Fibroblast of skin of abdomen (primary cell): Measurements from ENCODE around the gene ZDHHC14.
"Not testable (repeated sequence)": the region's sequence is repeated elsewhere in the genome, so short reads cannot be mapped to it uniquely, and the experiment has no call there.

Experiments used
- DNase-seq: peaks from one replicate; pipeline ENCODE4 v3.0.0-alpha.2; 2013

Gene ZDHHC14

GRCh38 chr6:157575436-157576145 lies 194.6 kb downstream of the ZDHHC14 start:
- DNase-seq = no peak

GRCh38 chr6:157576991-157577390 lies 196.0 kb downstream of the ZDHHC14 start:
- not testable (repeated sequence) for DNase-seq

- DNase-seq = not testable (repeated sequence)
These were observed 197.5 kb downstream of the ZDHHC14 start for GRCh38 chr6:157578527-157578926.

- no peak for DNase-seq
These were observed 198.6 kb downstream of the ZDHHC14 start for GRCh38 chr6:157579467-157580031.

GRCh38 chr6:157584036-157584435 lies 203.0 kb downstream of the ZDHHC14 start:
- DNase-seq = no peak

- DNase-seq = no peak
These were observed 204.5 kb downstream of the ZDHHC14 start for GRCh38 chr6:157585274-157586087.

- DNase-seq = no peak
These were observed 205.1 kb downstream of the ZDHHC14 start for GRCh38 chr6:157586088-157586414.

GRCh38 chr6:157586476-157587126 lies 205.6 kb downstream of the ZDHHC14 start:
- DNase-seq = no peak

- no peak for DNase-seq
These were observed 206.3 kb downstream of the ZDHHC14 start for GRCh38 chr6:157587127-157587926.

- DNase-seq = not testable (repeated sequence)
These were observed 209.7 kb downstream of the ZDHHC14 start for GRCh38 chr6:157590654-157591053.

- no peak for DNase-seq
These were observed 211.6 kb downstream of the ZDHHC14 start for GRCh38 chr6:157592541-157592940.

GRCh38 chr6:157592980-157593379 lies 212.0 kb downstream of the ZDHHC14 start:
- no peak for DNase-seq

GRCh38 chr6:157593596-157593995 lies 212.6 kb downstream of the ZDHHC14 start:
- DNase-seq = no peak

GRCh38 chr6:157594292-157594691 lies 213.3 kb downstream of the ZDHHC14 start:
- DNase-seq = no peak

GRCh38 chr6:157595768-157596167 lies 214.8 kb downstream of the ZDHHC14 start:
- DNase-seq = no peak

- no peak for DNase-seq
These were observed 215.5 kb downstream of the ZDHHC14 start for GRCh38 chr6:157596461-157596860.

- DNase-seq = no peak
These were observed 215.9 kb downstream of the ZDHHC14 start for GRCh38 chr6:157596886-157597285.

GRCh38 chr6:157597461-157598312 lies 216.7 kb downstream of the ZDHHC14 start:
- DNase-seq = peak; percentile 15

- no peak for DNase-seq
These were observed 218.2 kb downstream of the ZDHHC14 start for GRCh38 chr6:157599191-157599590.

- no peak for DNase-seq
These were observed 219.8 kb downstream of the ZDHHC14 start for GRCh38 chr6:157600807-157601206.
